Osteoblast (primary cell): ENCODE results near the gene ZNF335. TPM values are rescaled to one million over a fixed set of nuclear protein-coding genes. Genes with fewer than 3 reads are reported as not detected.

Experiments used
- DNase-seq: peaks from one replicate; pipeline ENCODE4 v3.0.0; 2011; ENCODE audit warnings: low spot score, mixed read lengths; ENCODE audit not compliant: insufficient read length; ENCODE audit errors: missing footprints
- H2AFZ ChIP-seq: 2 replicates; pipeline ENCODE4 v1.6.0; 2011; ENCODE audit warnings: mild to moderate bottlenecking, low read length
- H3K27ac ChIP-seq: 2 replicates; pipeline ENCODE4 v1.5.1; 2011; ENCODE audit warnings: mild to moderate bottlenecking, low read depth, low read length, moderate library complexity
- H3K27me3 ChIP-seq: 2 replicates; pipeline ENCODE4 v1.6.0; 2012; ENCODE audit warnings: mild to moderate bottlenecking, control low read depth, inconsistent platforms, low read length, moderate library complexity; ENCODE audit not compliant: insufficient read depth
- H3K36me3 ChIP-seq: 2 replicates; pipeline ENCODE4 v1.5.1; 2011; ENCODE audit warnings: mild to moderate bottlenecking, low read length, control low read depth, moderate library complexity; ENCODE audit not compliant: insufficient read depth
- H3K4me1 ChIP-seq: 2 replicates; pipeline ENCODE4 v1.5.1; 2011; ENCODE audit warnings: mild to moderate bottlenecking, low read length, control low read depth, moderate library complexity; ENCODE audit not compliant: insufficient read depth
- H3K4me2 ChIP-seq: 2 replicates; pipeline ENCODE4 v1.6.0; 2011; ENCODE audit warnings: mild to moderate bottlenecking, low read length; ENCODE audit not compliant: insufficient read depth
- H3K4me3 ChIP-seq: fragments of 200-600 bp; sonication (generic); 3 replicates; pipeline ENCODE4 v1.5.1; 2012; ENCODE audit warnings: mild to moderate bottlenecking, low read length, inconsistent platforms; ENCODE audit not compliant: insufficient read depth
- H3K79me2 ChIP-seq: 2 replicates; pipeline ENCODE4 v1.6.0; 2012; ENCODE audit warnings: mild to moderate bottlenecking, low read length, control low read depth, inconsistent platforms; ENCODE audit not compliant: insufficient read depth
- H3K9me3 ChIP-seq: 2 replicates; pipeline ENCODE4 v1.5.1; 2011; ENCODE audit warnings: low read depth, low read length, control low read depth
- H4K20me1 ChIP-seq: 2 replicates; pipeline ENCODE4 v1.6.0; 2012; ENCODE audit warnings: mild to moderate bottlenecking, low read length, control low read depth; ENCODE audit not compliant: insufficient read depth
- CTCF ChIP-seq: IDR thresholded peaks from 2 replicates; pipeline ENCODE4 v1.5.1; 2011; ENCODE audit warnings: mild to moderate bottlenecking, low read depth, low read length, moderate library complexity; ENCODE audit errors: extremely low read depth
- total RNA-seq: library from RNA; depleted of rRNA; stranded (reverse); fragments of >200 nt; gene quantifications from 2 replicates; pipeline ENCODE4 v1.2.3, GENCODE V29; 2012

ZNF335 gene
- total RNA-seq, 1 donor: 20.3 TPM

- H3K79me2 ChIP-seq: no peaks in the 10 kb centered on the region
- H3K4me3 ChIP-seq: no peak overlapping the region
- no peak overlapping the region for H2AFZ ChIP-seq
- no peak overlapping the region for H3K4me2 ChIP-seq
- H3K36me3 ChIP-seq: no peaks in the 10 kb centered on the region
- no peaks in the 10 kb centered on the region for H3K9me3 ChIP-seq
- peak; percentile 68 for DNase-seq
- no peak overlapping the region for H3K27ac ChIP-seq
- TF ChIP-seq CTCF: no peak
- no peaks in the 10 kb centered on the region for H4K20me1 ChIP-seq
- H3K27me3 ChIP-seq: peaks cover 37% of the 10 kb centered on the region
- no peaks in the 10 kb centered on the region for H3K4me1 ChIP-seq
These were observed 41.4 kb upstream of the ZNF335 start for GRCh38 chr20:46013322-46013828.

GRCh38 chr20:46012921-46013320 is 40.9 kb upstream of the ZNF335 start:
- TF ChIP-seq CTCF: no peak
- DNase-seq: peak; percentile 52
- H3K4me3 ChIP-seq: no peak overlapping the region
- no peak overlapping the region for H3K4me2 ChIP-seq
- peaks cover 37% of the 10 kb centered on the region for H3K27me3 ChIP-seq
- peaks cover 5% of the 10 kb centered on the region for H3K4me1 ChIP-seq
- no peaks in the 10 kb centered on the region for H3K79me2 ChIP-seq
- no peak overlapping the region for H2AFZ ChIP-seq
- no peaks in the 10 kb centered on the region for H3K36me3 ChIP-seq
- H3K9me3 ChIP-seq: no peaks in the 10 kb centered on the region
- H3K27ac ChIP-seq: no peak overlapping the region
- H4K20me1 ChIP-seq: no peaks in the 10 kb centered on the region

DNA sequence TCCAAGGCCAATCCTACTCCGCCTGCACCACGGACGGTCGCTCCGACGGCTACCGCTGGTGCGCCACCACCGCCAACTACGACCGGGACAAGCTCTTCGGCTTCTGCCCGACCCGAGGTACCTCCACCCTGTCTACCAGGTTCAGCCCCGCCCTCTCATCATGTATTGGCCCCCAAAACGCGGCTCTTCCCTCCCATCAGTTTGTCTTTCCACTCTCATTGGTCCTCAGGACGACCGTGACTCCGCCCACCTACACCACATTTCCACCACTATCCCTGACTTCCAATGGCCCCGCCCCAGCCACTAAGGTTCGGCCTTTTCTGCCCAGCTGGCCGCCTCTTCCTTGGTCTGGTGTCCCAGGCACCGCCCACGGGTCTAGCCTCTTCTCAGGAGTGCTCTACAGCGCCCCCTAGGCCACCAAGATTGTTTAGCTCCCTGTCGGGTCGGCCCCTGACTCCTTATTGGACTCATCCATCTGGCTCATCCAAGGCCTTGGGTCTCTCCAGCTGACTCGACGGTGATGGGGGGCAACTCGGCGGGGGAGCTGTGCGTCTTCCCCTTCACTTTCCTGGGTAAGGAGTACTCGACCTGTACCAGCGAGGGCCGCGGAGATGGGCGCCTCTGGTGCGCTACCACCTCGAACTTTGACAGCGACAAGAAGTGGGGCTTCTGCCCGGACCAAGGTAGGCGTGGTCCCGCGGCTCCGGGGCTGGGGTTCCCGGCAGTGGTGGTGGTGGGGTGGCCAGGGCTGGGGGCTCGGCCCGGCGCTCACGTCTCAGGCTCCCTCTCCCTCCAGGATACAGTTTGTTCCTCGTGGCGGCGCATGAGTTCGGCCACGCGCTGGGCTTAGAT is 39.9 kb upstream of the ZNF335 start:
- H3K4me1 ChIP-seq: peaks cover 5% of the 10 kb centered on the region
- peaks cover 37% of the 10 kb centered on the region for H3K27me3 ChIP-seq
- H3K27ac ChIP-seq: no peak overlapping the region
- H4K20me1 ChIP-seq: no peaks in the 10 kb centered on the region
- no peak overlapping the region for H3K4me2 ChIP-seq
- no peak overlapping the region for H3K4me3 ChIP-seq
- no peaks in the 10 kb centered on the region for H3K79me2 ChIP-seq
- no peaks in the 10 kb centered on the region for H3K36me3 ChIP-seq
- no peaks in the 10 kb centered on the region for H3K9me3 ChIP-seq
- TF ChIP-seq CTCF: peak; percentile 18
- H2AFZ ChIP-seq: no peak overlapping the region
- DNase-seq: peak; percentile 86
